ENCODE data around the gene UBAP1L.
"Not testable (repeated sequence)": the region's sequence is repeated elsewhere in the genome, so short reads cannot be mapped to it uniquely, and the experiment has no call there.

The UBAP1L gene

DNA sequence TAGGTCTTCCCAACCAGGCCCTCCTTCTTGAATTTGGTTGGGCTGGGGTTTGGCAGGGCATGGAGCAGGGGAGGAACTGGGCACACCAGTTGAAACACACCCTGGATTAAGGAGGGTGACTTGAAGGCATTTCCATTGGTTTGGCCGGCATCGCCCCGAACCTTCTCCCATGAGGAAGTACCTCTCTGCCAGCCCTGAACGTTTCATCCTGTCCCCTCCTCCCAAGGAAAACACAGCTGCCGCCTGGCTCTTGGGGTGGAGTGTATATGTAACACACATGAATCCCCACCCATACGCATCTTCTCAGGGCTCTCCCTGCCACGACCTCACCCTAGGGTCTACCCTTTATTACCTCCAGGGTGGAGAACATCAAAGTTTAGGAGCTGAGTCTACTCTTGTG lies 14.6 kb downstream of the UBAP1L start:
- DNase-seq (ENCODE audit: low read depth, low spot score) = no peak

DNA sequence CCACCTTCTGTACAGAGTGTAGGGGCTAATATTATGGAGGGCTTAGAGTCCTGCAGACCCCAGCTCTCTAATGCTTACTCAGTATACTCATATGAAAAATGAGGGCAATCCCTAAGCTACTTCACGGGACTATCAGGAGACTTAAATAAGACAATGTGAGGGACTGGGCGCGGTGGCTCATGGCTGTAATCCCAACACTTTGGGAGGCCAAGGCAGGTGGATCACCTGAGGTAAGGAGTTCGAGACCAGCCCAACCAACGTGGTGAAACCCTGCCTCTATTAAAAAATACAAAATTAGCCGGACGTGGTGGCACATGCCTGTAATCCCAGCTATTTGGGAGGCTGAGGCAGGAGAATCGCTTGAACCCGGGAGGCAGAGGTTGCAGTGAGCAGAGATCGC lies 15.2 kb downstream of the UBAP1L start:
- DNase-seq (ENCODE audit: low read depth, low spot score) = not testable (repeated sequence)

DNA sequence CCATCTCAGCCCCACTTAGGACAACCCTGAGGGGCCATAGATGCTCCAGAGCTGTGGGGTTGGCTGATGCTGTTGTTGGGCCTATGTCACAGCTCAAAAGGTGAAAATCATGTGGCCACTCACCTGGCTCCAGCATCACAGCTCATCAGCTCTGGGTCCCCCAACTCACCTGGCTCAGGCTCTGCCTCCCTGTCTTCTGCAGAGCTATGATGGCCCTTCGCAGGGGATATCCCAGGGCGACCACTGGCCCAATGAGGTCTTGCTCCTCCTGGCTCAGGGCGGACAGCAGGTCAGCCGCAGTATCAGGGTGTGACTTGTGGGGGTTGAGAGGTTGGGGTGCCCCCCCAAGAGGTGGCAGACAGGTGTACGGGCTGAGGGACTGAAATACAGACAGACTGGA lies 15.7 kb downstream of the UBAP1L start:
- DNase-seq (ENCODE audit: low read depth, low spot score) = no peak

DNA sequence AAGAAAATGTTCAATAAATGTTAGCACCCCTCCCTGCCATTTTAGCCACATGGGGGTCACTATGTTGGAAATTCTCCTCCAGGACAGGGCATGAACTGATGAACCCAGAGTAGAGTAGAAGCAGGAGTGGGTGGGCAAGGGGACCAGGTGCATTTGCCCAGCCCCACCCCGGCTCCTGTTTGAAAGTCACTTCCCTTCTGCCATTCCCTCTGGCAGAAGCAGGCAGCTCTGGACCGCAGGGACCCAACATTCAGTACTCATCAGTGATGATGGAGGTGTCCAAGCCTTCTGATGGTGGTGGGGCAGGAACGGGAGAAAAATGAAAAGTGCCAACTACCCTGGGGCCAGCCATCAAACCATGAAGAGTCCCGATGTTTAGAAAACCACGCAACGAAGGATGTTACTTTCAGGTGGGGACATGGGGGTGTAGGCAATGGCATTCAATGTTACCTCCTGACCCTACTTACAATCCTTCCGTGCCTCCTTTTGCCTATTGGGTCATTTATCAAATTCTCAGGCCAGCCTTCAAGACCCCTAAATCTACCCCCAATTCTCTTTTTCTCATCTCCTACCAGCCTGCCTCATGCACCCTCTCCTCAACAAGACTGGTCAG lies 17.2 kb downstream of the UBAP1L start:
- DNase-seq (ENCODE audit: low read depth, low spot score) = no peak

DNA sequence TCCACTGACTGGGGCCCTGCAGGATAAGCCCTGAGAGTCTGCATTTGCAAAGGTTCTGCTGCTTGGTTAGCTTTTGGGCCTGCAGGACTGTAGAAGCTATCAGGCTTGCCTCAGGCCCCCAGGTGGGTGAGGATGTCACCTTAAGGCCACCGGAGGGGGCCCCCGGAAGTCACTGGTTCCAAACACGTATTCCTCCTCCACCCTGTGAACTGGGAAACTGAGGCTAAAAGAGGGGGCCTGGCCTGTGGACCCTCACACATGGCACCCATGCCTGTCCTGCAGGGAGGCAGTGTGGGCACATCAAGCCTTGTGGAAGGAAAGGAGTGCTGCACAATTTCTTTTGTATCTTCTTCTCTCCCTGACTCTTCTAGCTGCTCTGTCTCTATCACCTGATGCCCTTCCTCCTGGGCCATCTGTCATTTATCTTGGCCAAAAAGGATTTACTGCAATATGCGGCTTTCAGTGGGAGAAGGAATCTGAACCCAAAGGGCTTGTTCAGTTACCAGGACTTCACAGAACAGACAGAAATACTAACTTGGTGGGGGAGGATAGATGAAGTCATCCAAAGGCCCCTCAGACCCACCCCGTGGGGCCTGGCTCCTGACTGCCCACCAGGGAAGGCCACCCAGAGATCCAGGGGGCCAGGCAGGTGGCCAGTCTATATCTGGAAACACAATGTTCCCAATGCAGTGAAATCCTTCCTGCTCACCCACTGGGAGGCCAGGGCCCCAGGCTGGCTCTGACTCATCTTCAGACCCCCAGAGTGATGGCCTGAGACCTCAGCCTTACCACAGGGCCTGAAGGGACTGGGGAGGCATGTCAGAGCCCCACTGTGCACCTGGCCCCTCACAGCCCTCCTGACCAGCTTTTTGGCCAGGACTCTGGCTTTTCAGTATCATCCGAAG lies 18.3 kb downstream of the UBAP1L start:
- no peak for DNase-seq (ENCODE audit: low read depth, low spot score)

DNA sequence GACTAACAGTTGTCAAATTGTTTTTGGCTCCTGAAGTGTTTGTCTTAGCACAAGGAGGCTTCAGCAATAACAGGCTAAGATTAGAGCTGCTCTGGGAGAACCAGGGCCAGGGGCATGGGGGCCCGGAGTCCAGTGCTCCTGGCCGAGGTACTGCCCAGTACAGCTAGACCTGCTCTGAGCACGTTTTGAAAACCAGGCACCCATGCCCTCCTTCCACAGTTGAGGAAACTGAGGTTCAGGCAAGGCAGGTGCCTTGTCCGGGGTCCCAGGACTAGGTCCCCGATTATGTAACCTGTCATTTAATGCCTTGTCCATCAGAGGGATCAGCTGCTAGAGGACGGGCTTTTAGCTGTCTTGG lies 19.3 kb downstream of the UBAP1L start:
- no peak for DNase-seq (ENCODE audit: low read depth, low spot score)

DNA sequence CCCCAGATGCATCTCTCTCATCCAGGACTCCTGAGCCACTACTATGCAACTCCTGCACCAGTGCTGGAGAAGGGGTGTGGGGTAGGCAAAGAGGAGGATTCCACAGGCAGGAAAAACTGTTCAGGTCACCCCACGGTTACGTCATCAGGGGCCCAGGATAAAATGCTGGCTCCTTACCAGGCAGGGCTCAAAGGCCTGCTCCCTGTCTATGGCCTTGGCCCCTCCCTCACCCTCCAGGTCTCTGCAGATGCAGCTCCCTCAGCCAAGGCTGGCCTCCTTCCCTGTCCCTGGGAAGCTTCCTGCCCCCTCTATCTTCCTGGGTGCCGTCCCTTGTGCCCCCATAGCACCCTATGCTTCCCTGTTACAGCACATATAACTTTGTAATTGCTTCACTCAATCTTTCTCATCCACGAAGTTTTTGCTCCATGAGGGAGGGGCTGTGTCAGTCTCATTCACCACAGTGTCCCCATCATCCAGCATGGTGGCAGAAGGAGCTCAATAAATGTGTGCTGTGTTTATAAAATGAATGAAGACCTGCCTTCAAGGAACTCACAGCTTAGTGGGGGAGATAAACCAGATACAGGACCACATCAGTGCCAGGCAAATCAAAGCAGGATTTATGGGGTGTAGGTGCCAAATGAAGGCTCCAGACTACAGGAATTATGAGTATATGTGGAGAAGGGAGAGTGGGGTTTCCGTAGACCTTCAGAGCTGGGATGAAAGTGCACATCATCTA lies 19.8 kb downstream of the UBAP1L start:
- no peak for DNase-seq (ENCODE audit: low read depth, low spot score)

DNA sequence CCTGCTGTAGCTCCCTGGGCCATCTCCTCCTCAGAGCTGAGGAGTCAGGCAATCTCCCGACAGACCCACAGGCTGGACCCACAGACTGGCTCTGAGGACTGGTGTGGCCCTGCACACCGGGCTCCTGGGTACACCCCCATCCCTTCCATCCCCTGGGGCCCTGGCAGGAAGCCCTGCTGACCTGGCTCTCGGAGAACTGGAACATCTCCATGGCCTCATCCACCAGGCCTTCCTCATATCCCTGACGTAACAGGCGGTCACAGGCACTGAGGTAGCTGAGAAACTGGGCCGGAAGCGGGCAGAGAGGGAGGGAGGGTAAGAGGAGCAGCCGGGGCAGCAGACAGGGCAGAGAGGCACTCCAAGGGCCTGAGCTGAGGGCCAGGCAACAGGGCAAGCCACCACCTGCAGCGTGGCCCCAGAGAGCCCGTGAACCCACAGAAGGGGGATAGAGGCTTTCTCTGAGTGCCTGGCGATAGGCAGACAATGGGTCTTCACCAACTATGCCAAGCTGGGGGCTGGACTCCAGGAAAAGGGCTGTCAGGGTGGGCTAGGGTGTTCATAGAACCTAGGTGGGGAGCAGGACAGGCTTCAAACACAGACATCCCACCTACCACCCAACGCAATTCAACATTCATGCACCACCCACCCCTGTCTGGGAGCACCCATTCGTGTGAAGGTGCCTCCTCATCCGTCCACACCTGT lies 20.6 kb downstream of the UBAP1L start:
- no peak for DNase-seq (ENCODE audit: low read depth, low spot score)

DNA sequence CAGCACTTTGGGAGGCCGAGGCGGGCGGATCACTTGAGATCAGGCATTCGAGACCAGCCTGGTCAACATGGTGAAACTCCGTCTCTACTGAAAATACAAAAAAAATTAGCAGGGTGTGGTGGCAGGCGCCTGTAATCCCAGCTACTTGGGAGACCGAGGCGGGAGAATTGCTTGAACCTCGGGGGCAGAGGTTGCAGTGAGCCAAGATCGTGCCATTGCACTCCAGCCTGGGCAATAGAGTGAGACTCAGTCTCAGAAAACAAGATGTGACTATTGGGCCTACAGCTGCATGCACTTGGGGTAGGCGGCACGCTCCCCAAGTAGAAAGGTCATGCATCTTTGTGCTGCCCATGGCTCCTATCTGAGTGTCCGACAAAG lies 21.2 kb downstream of the UBAP1L start:
- not testable (repeated sequence) for DNase-seq (ENCODE audit: low read depth, low spot score)

DNA sequence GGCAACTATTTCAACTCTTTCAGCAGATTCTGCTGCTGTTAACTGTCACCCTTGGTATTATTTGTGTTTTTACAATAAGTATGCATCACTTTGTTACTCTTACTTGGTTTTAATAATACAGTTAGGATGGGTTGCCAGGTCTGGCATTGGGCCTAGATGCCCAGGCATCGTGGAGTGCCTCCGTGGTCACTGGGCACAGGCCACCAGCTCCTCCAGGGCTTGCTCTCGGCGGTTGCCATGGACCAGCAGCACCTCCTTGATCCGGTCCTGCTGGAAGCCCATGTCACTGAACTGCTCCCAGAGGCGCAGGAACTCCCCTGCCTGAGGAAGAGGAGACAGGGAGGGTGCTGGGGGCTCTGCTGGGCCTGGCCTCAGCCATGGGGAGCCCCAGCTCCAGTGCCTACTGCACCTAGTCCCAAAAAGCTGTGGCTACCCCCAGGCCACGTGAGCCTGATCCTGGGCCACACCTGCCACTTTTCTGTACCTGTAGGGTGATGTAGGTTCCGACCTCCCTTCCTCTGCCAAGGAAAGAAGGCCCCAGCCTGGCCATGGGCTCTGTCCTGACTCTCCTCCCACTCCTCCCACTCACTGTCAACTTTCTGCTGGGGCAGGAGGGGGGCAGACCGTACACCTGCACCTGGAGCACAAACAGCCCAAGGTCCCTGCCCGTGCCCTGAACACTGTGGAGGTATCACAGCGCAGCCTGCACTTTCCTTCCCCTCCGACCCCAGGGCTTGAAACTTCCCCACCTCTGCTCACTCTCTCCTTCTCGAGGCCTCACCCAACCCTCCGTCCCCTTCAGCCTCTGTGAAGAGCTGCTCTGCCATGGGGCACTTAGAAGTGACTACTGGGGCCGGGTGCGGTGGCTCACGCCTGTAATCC lies 21.8 kb downstream of the UBAP1L start:
- no peak for DNase-seq (ENCODE audit: low read depth, low spot score)

DNA sequence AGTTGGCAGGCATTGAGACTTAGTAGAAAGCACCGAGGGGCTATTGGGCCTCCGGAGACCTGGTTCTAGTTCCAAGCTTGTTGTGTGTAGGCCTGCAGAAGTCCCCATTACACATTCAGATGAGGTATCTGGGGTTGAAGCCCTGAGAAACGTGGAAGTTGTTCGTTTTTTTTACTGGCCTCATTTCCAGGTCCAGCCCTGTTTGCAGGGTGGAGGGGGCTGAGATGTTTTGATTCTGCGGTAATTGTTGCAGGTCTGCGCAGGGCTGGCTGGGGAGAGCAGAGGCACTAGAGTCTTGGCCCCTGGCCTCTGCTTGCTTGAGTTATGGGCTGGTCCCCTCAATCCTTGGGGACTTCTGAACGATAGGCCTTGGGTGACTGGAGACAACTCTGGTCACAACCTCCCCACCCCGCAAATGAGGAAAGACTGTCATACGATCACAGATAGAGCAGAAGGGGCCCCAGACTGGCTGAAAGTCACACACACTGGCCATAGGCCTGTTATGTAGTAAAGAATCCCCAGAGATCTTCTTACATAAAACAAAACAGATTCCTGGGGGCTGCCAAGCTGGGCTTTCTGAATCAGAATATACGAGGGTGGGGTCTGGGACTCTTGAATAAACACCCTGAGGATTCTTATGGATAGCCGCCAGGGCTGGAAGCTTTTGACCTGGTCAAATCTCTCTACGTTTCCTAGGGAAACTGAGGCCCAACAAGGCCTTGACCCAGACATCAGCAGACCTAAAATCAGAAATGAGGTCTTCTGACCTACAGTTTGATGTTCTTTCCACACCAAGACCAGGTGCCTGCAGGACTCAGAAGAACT lies 22.8 kb downstream of the UBAP1L start:
- DNase-seq (ENCODE audit: low read depth, low spot score) = no peak

DNA sequence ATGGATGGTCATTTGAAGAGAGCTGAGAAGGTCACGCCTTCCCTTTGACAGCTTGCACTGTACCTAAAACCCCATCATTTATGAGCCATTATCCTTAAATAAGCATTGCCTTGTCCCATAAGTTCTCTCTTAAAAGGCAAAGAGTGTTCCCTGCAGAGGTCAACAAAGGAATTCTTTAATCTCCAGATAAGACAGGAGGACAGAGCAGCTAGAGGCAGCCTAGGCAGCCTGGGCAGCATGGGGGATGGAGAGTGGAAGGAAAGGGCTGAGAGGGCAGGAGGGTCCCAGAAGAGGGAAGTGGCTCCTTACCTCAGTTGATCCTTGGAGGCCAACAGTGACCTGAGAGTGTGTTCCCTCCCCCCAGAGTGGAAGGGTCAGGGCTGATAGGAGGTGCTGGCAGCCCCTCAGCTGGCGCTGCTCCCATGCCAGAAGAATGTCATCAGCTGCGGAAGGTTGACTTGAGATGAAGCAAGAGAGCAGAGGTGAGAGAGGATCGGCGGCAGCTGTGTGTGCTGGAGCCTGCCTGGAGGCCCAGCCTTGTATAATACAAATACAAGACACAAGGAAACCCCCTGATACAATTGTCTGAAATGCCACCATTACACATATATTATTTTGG lies 25.7 kb downstream of the UBAP1L start:
- no peak for DNase-seq (ENCODE audit: low read depth, low spot score)

DNA sequence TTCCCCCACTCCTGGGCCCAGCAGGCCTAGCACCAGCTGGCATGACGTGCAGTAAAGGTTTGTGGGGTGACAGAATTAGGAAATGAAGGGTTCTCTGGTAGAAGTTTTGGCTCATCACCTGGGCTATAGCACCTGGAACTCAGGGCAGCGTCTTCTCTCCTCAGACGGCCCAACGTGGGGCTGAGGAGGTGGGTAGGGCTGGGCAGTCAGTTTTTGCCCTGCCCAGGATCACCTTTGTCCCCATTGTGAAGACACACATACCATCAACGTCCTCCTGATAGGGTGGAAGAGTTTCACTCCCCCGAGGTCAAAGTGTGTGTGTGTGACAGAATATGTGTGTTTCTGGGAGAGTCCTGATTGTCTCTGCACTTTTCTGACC lies 26.4 kb downstream of the UBAP1L start:
- no peak for DNase-seq (ENCODE audit: low read depth, low spot score)

DNA sequence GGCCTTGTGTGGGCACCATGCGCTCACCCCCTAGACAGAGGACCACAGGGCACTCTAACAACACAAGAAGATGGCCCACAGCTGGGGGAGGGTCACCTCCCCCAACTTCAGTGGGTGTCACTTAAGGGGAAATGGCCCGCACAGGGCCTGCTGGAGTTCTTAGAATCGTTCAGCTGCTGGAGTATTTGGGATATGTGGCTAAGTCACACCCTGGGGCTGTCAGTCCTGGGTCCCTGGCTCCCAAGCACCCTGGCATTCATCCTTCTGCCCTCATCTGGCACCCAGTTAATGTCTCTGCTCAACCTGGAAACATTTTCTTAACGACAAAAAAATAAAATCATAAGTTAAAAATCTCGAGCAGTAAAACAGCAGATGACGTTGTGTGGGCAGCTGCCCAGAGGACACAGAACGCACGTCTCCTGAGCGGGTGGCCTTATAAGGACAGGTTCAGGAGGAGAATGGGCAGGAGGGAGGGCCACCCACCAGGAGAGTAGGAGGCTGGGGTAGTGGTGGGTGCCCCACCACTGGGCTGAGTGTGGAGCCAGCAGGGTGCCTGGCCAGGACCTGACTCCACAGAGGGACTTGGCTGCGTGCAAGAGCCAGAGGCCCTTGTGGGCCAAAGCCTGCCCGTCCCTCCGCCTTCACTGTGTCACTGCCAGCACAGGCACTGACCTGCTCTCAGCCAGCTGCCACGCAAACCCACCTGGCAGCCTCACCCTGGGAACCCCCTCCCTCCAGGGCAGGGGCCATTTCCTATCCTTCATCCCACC lies 26.9 kb downstream of the UBAP1L start:
- no peak for DNase-seq (ENCODE audit: low read depth, low spot score)

DNA sequence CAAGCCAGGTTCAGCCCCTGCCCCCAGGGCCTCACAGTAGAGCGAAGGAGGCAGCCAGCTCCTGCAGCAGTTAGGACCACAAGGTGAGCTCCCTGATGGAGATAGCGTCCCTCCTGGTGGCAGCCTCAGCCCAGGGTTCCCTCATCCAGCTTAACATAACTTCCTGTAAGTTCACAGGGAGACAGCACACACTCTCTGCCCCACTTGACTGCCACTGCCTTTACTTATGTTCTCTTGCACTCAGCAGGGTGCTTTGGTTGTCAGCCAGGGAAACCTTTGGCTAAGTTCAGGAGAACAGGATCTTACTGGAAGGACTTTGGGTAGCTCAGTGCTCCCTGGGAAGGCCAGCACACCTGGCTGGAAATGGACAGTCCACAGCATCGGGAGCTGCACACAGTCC lies 27.6 kb downstream of the UBAP1L start:
- DNase-seq (ENCODE audit: low read depth, low spot score) = no peak

DNA sequence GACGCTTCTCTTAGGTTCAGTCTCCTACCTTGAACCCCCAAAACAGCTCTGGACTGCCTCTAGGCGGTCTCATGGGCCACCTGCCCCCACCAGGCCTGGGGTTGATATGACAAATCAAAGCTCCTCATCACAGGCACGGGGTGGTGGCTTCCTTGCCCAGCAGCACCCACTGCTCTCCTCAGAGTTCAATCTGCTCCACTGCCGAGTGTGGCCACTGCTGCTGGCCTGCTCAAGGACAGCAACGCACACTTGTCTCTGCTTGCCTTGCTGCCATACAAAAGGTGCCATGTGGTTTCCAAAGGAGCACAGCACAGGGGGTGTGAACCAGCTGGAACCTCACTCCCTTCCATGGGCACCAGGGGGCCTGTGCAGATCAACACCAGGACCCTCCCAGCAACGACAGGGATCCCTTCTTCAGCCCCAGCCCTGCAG lies 28.3 kb downstream of the UBAP1L start:
- DNase-seq (ENCODE audit: low read depth, low spot score) = no peak

DNA sequence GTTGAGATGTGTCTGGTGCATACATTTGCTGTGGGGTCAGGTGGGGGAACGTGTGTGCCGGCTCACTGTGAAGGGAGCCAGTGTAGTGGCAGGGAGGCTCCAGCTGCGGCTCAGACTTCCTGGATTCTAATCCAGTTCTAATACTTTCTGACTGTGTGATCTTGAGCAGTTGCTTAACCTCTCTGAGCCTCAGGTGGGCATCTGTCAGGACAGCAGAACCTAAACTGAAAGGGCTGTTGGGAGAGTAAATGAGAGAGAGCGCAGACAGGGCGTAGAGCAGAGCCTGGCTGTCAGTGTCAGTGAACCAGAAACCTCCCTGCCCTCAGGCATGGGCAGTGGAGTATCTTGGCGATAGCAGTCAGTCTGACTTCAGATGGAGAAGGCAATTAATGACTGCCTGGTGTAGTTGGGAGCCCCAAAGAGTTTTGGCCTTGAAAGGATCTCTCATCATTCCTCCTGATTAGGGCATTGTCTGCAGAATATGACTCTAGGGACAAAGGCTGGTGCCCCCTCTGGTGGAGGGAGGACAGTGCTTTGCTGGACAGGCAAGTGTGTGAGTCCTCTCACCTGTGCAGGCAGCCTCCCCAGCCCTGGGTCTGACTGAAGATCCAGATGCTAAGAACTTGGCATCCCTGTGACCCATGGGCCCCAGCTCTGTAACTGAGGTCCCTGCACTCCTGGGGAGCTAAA lies 28.9 kb downstream of the UBAP1L start:
- no peak for DNase-seq (ENCODE audit: low read depth, low spot score)

DNA sequence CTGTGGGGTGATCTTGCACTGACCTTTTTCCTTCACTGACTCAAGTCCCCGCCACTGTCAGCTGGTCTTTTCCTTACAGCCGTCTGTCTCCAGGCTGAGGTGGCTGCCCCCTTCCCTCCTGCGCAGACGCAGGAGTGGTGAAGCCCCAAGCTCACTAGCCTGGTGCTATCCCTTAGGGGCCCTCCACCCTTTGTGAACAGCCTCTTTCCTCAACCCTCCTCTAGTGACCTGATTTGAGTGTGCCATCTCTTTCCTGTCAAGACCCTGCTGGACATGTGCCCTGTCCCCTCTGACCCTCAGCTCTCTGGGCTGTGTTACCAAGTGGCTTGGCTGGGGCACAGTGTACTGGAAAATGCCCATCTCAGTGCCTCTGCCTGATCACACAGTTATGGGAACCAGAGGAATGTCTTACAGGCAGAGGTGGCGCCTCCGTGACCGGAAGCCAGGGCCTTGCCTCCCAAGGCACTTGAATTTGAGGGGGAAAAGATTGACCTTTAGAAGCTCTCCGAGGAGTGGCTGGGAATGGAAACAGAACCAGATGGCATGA lies 29.7 kb downstream of the UBAP1L start:
- DNase-seq (ENCODE audit: low read depth, low spot score) = no peak

All from activated CD4-positive, CD25-positive, alpha-beta regulatory T cell treated with anti-CD3 and anti-CD28 coated beads, Interleukin-2, amount 50 U/mL, for 16 hours (primary cell).